GM12878 (cell line): ENCODE results near the gene DNTT.

Source experiments
- CEBPB ChIP-seq, 2 experiments: fragments of 150-350 bp in 1 of 2; IDR thresholded peaks; 2 replicates each; pipeline ENCODE4 v1.6.1; 2012 to 2014; ENCODE audit warnings: low read depth in 2 of 2, low read length in 2 of 2, borderline replicate concordance in 1 of 2, inconsistent platforms in 1 of 2
- SMAD5 ChIP-seq: IDR thresholded peaks from 2 replicates; pipeline ENCODE4 v1.6.1; 2016; ENCODE audit warnings: antibody characterized with exemption, low read depth
- TF ChIP-seq, protein P1 (sequence below), 3 experiments: IDR thresholded peaks in 2 of 3; conservative IDR thresholded peaks in 1 of 3; 2 replicates each; pipeline ENCODE4 v1.5.1; 2011; ENCODE audit warnings: low read depth in 3 of 3, low read length in 3 of 3, mild to moderate bottlenecking in 3 of 3, control low read depth in 2 of 3, moderate library complexity in 2 of 3, inconsistent platforms in 1 of 3, mixed read lengths in 1 of 3; ENCODE audit not compliant: control insufficient read depth in 2 of 3, insufficient read depth in 1 of 3; ENCODE audit errors: extremely low read depth in 1 of 3

DNA sequence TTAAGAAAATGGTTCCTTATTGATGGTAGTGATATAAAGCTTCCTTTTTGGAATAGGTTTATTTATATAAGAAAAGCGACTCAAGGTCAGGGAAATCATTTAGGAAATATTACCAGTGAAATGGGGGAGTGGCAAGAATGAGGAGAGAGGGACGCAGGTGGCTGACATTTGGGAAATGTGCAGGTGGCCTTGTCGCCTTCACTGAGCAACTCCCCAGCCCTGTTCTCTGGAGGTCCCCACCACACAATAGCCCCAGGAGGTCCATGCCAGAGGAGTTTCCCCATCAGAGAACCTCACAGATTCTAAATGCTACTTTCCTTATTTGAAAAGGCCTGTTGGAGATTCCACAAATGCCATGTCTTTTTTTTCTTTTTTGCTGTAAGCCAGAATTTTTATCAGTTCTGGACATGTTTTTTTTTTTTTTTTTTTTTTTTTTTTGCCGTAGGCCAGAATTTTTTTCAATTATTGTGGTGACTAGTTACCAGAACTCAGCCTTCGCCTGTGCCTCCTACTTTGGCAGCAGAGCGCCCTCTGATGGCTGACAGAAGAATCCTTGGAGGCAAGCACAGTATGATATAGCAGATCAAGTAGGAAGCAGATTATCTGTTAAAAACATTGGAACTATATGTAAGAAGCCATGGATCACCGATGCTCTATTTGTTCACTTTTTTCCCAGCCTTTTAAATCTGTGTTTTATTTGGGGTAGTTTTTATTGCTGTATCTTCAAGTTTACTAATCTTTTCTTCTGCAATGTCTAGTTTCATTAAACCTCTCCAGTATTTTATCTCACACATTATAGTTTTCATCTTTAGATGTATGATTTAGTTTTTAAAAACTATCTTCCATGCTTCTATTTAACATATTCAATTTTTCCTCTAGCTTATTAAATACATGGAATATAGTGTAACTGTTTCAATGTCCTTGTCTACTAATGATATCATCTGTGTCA lies 36.0 kb downstream of the DNTT start:
- TF ChIP-seq SMAD5: no peak
- TF ChIP-seq CEBPB (IDR thresholded peaks at IDR 0.05; ENCODE audit: borderline replicate concordance in 1 of 2, low read depth in 2 of 2, low read length in 2 of 2): no peak
- TF ChIP-seq, protein P1, sequence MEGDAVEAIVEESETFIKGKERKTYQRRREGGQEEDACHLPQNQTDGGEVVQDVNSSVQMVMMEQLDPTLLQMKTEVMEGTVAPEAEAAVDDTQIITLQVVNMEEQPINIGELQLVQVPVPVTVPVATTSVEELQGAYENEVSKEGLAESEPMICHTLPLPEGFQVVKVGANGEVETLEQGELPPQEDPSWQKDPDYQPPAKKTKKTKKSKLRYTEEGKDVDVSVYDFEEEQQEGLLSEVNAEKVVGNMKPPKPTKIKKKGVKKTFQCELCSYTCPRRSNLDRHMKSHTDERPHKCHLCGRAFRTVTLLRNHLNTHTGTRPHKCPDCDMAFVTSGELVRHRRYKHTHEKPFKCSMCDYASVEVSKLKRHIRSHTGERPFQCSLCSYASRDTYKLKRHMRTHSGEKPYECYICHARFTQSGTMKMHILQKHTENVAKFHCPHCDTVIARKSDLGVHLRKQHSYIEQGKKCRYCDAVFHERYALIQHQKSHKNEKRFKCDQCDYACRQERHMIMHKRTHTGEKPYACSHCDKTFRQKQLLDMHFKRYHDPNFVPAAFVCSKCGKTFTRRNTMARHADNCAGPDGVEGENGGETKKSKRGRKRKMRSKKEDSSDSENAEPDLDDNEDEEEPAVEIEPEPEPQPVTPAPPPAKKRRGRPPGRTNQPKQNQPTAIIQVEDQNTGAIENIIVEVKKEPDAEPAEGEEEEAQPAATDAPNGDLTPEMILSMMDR (IDR thresholded peaks at IDR 0.05 in 2 of 3, conservative IDR thresholded peaks at IDR 0.05 in 1 of 3; ENCODE audit: control insufficient read depth in 2 of 3, extremely low read depth in 1 of 3, insufficient read depth in 1 of 3, low read depth in 3 of 3, low read length in 3 of 3): peak; percentile 68 to 85 (median 82)
